Astrocyte (in vitro differentiated cells and primary cell): ENCODE measurements around the gene KLLN.

ENCODE experiments used
- EZH2 ChIP-seq: IDR thresholded peaks from 2 replicates; pipeline ENCODE4 v1.6.1; 2012; ENCODE audit warnings: mild to moderate bottlenecking, low read length, inconsistent platforms; ENCODE audit not compliant: insufficient read depth
- TF ChIP-seq, protein P1 (sequence below): IDR thresholded peaks from 2 replicates; pipeline ENCODE4 v1.5.1; 2011; ENCODE audit warnings: low read depth, mild to moderate bottlenecking, inconsistent platforms, low read length, moderate library complexity; ENCODE audit not compliant: insufficient read depth

DNA sequence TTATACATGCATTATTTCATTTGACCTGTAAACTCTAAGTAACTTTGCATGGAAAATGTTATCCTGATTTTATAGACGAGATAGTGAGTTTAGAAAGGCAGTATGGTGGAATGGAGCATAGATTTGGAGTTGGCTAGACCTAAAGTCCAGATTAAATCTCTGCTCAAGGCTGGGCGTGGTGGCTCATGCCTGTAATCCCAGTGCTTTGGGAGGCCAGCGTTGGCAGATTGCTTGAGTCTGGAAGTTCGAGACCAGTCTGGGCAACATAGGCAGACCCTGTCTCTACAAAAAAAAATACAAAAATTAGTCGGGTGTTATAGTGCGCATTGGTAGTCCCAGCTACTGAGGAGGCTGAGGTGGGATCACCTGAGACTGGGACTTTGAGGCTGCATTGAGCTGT is 9.5 kb upstream of the KLLN start:
- TF ChIP-seq, protein P1, sequence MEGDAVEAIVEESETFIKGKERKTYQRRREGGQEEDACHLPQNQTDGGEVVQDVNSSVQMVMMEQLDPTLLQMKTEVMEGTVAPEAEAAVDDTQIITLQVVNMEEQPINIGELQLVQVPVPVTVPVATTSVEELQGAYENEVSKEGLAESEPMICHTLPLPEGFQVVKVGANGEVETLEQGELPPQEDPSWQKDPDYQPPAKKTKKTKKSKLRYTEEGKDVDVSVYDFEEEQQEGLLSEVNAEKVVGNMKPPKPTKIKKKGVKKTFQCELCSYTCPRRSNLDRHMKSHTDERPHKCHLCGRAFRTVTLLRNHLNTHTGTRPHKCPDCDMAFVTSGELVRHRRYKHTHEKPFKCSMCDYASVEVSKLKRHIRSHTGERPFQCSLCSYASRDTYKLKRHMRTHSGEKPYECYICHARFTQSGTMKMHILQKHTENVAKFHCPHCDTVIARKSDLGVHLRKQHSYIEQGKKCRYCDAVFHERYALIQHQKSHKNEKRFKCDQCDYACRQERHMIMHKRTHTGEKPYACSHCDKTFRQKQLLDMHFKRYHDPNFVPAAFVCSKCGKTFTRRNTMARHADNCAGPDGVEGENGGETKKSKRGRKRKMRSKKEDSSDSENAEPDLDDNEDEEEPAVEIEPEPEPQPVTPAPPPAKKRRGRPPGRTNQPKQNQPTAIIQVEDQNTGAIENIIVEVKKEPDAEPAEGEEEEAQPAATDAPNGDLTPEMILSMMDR = no peak
- TF ChIP-seq EZH2 = no peak
